Endothelial cell (in vitro differentiated cells): Measurements from ENCODE around the gene ANXA4. TPM values are rescaled to one million over a fixed set of nuclear protein-coding genes. Genes with fewer than 3 reads are reported as not detected.
"Not testable (repeated sequence)": the region's sequence is repeated elsewhere in the genome, so short reads cannot be mapped to it uniquely, and the experiment has no call there.

Source experiments
- DNase-seq: peaks from one replicate; pipeline ENCODE4 v3.0.0; 2021; ENCODE audit warnings: low spot score
- H3K27ac Mint-ChIP-seq: one replicate; pipeline ENCODE4 v1.8.0; 2021; ENCODE audit warnings: mixed read lengths, inconsistent platforms; ENCODE audit not compliant: unreplicated experiment
- H3K27me3 Mint-ChIP-seq: one replicate; pipeline ENCODE4 v1.8.0; 2021; ENCODE audit warnings: mild to moderate bottlenecking, moderate library complexity, mixed read lengths, inconsistent platforms; ENCODE audit not compliant: unreplicated experiment
- H3K36me3 Mint-ChIP-seq: one replicate; pipeline ENCODE4 v1.8.0; 2021; ENCODE audit warnings: mild to moderate bottlenecking, low read depth, mixed read lengths, inconsistent platforms; ENCODE audit not compliant: unreplicated experiment
- H3K4me1 Mint-ChIP-seq: one replicate; pipeline ENCODE4 v1.8.0; 2021; ENCODE audit warnings: mild to moderate bottlenecking, mixed read lengths, inconsistent platforms; ENCODE audit not compliant: unreplicated experiment
- H3K4me3 Mint-ChIP-seq: one replicate; pipeline ENCODE4 v1.8.0; 2021; ENCODE audit warnings: mild to moderate bottlenecking, mixed read lengths, inconsistent platforms; ENCODE audit not compliant: unreplicated experiment
- H3K9me3 Mint-ChIP-seq: one replicate; pipeline ENCODE4 v1.8.0; 2021; ENCODE audit warnings: mixed read lengths, inconsistent platforms; ENCODE audit not compliant: unreplicated experiment
- CTCF ChIP-seq: fragments of 200-600 bp; sonication (generic); IDR thresholded peaks from one replicate; pipeline ENCODE4 v1.5.0; 2021; ENCODE audit warnings: antibody characterized with exemption; ENCODE audit not compliant: unreplicated experiment
- total RNA-seq: library from RNA; stranded (reverse); fragmentation: NEBNext Ultra II Directional; extraction: Animal tissue kit (Norgen Biotek cat#: 25700); gene quantifications from one replicate; pipeline ENCODE4 v1.2.1, GENCODE V29; 2021; ENCODE audit not compliant: unreplicated experiment

ANXA4 gene
- total RNA-seq, 1 donor from 2014 or later: 29.4 TPM

GRCh38 chr2:69770193-69770702, 28.3 kb downstream of the ANXA4 start:
- Mint-ChIP-seq H3K4me1 (peaks cover 4% of the 10 kb centered on the region), H3K27me3 (peaks cover 4% of the 10 kb centered on the region), H3K9me3 (no peaks in the 10 kb centered on the region), H3K36me3 (no peaks in the 10 kb centered on the region), H3K4me3 (no peak overlapping the region), H3K27ac (no peak overlapping the region)
- TF ChIP-seq CTCF: no peak
- no peak for DNase-seq

- no peak overlapping the region for H3K27ac Mint-ChIP-seq
- H3K27me3 Mint-ChIP-seq: peaks cover 2% of the 10 kb centered on the region
- H3K9me3 Mint-ChIP-seq: no peaks in the 10 kb centered on the region
- DNase-seq: no peak
- no peaks in the 10 kb centered on the region for H3K4me1 Mint-ChIP-seq
- H3K4me3 Mint-ChIP-seq: no peak overlapping the region
- H3K36me3 Mint-ChIP-seq: no peaks in the 10 kb centered on the region
- TF ChIP-seq CTCF: no peak
Measured at GRCh38 chr2:69770747-69771146, 28.8 kb downstream of the ANXA4 start.

- no peak for DNase-seq
- Mint-ChIP-seq H3K27me3 (peaks cover 2% of the 10 kb centered on the region), H3K36me3 (no peaks in the 10 kb centered on the region), H3K4me1 (no peaks in the 10 kb centered on the region), H3K4me3 (no peak overlapping the region), H3K9me3 (no peaks in the 10 kb centered on the region), H3K27ac (no peak overlapping the region)
- TF ChIP-seq CTCF: no peak
Measured at GRCh38 chr2:69771461-69771860, 29.5 kb downstream of the ANXA4 start.

GRCh38 chr2:69773206-69773605, 31.3 kb downstream of the ANXA4 start:
- H3K9me3 Mint-ChIP-seq: no peaks in the 10 kb centered on the region
- DNase-seq: no peak
- H3K4me3 Mint-ChIP-seq: no peak overlapping the region
- H3K4me1 Mint-ChIP-seq: no peaks in the 10 kb centered on the region
- H3K27ac Mint-ChIP-seq: no peak overlapping the region
- TF ChIP-seq CTCF: no peak
- no peaks in the 10 kb centered on the region for H3K36me3 Mint-ChIP-seq
- H3K27me3 Mint-ChIP-seq: peaks cover 2% of the 10 kb centered on the region

GRCh38 chr2:69774258-69774983, 32.5 kb downstream of the ANXA4 start:
- H3K4me3 Mint-ChIP-seq, H3K27ac Mint-ChIP-seq, DNase-seq, H3K4me1 Mint-ChIP-seq, H3K27me3 Mint-ChIP-seq, H3K36me3 Mint-ChIP-seq, H3K9me3 Mint-ChIP-seq: not testable (repeated sequence)
